NCI-H1694 treated with DMSO at 0.1 percent for 48 hours (cell line): Measurements from ENCODE around the gene CACNA1A.
"Not testable (repeated sequence)": the region's sequence is repeated elsewhere in the genome, so short reads cannot be mapped to it uniquely, and the experiment has no call there.

Experiments
- DNase-seq: peaks from one replicate; lab custom pipeline; 2025; lab: John Stamatoyannopoulos, UW

The CACNA1A gene

DNA sequence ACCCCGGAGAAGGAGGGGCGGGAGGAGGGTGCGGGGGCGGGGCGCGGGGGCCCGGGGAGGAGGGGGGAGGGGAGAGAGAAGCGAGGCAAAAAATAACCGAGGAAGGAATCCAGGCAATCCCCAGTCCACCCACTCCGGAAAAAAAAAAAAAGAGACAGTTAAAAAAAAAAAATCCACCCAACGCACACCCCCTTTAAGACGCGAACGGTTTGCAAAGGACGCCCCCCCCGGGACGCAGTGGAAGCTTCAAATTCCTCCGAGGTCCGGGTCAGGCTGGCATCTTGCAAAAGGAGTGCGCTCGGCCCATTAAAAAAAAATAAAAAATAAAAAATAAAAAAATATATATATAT lies at the start of gene CACNA1A:
TSS of gene CACNA1A (minus strand) at position 9 of the 350 bp plus-strand sequence. CDS start 255 bp downstream, outside the sequence.
- DNase-seq, result no peak

DNA sequence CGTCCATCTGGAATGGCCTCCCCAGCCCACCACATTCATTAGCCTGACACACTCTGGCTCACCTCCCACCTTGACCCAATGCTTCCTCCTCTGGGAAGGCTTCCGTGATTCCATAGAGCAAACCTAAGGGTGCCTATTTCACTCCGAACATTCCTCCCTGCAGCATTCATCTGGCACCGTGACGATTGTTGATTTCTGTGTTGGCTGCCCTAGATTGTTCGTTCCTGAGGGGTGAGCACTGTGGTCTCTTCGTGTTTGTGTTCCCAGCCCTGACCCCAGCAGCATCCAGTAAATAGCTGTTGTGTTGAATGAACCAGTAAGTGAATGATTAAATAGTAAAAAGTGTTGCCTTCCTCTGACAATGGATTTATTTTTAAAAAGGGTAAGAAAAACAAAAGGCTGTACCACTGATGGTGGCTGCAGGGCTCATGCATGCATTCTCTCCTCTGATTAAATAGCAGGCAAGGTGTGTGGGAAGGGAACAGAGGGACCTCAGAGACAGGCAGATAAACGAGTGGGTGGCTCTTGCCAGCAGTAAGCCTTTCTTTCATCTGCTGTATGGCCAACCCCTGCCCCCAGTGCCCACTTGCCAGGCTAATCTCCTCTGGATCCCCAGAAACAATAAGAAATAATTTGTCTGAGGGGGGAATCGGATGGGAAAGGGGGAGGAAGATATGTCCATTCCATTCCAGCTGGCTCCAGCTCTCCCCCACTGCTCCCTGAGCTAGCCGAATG lies 48.4 kb upstream of the CACNA1A start:
- no peak for DNase-seq

DNA sequence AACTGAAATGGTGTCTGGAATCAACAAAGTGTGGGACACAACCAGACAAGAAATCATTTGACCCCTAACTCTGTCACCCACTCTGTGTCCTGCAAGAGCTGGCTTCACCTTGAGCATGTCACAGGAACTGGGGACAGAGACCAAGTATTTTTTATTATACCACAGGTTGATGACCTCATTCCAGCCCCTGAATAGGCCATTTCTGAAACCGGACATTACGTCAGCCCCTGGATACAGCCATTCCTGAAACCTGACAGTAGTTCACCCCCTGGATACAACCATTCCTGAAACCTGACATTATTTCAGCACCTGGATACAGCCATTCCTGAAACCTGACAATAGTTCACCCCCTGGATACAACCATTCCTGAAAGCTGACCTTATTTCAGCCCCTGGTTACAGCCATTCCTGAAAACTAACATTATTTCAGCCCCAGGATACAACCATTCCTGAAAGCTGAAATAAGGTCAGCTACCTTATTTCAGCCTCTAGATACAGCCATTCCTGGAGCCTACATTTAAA lies 47.7 kb upstream of the CACNA1A start:
- no peak for DNase-seq

DNA sequence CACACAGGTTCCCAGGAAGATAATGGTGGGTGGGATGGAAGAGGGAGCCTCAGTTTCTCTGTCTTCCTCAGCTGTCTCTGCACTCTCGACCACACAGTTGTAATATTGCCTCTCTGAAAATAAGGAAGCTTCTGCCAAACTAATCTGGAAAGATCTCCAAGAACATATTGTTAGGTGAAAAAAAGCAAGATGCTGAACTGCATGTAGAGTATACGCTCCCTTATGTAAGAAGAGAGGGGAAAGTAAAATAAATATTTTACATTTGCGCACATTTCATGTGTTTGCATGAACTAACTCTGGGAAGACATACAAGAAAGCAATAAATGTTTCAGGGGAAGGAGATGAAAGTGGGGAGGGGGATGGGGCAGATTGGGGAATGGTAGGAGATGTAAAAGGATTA lies 41.9 kb upstream of the CACNA1A start:
- DNase-seq, result no peak

DNA sequence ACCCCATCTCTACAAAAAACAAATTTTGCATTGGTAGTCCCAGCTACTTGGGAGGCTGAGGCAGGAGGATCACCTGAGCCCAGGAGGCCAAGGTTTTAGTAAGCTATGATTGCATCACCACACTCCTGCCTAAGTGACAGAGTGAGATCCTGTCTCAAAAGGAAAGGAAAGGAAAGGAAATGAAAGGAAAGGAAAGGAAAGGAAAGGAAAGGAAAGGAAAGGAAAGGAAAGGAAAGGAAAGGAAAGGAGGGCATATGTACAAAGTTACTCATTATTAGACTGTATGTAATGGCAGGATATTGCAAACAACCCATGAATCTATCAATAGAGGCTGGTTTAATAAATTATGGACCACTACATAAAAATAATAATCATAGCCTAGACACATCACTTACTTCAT lies 40.8 kb upstream of the CACNA1A start:
- DNase-seq, result no peak

DNA sequence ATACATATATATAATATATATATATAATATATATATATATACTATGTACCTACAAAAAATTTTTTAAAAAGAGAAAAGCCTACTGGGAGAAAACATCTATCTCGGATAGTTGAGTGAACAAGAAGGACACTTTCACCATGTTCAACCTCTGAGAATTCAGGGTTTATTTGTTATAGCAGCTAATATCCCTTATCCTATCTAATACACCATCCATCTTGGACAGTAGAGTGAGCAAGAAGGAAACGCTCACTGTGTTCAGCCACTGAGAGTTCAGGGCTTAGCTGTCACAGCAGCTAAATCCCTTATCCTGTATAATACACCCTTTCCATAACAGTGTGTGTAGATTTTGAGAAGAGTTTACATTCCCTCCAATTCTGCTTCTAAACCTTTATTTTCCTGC lies 38.1 kb upstream of the CACNA1A start:
- no peak for DNase-seq

DNA sequence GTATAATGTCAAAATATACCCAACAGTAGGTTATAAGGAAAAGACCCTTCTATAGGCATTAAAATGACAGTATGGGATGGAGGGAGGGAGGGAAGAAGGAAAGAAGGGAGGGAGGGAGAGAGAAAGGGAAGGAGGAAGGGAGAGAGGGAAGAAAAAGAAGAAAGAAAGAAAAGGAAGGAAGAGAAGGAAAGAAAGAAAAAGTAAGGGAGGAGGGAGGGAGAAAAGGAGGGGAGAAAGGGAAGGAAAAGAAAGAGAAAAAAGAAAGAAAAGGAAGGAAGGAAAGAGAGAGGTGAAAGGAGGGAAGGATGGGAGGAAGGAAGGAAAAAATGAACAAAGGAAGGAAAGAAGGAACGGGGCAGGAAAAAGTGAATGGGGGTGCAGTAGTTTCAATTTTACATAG lies 35.3 kb upstream of the CACNA1A start:
- no peak for DNase-seq

DNA sequence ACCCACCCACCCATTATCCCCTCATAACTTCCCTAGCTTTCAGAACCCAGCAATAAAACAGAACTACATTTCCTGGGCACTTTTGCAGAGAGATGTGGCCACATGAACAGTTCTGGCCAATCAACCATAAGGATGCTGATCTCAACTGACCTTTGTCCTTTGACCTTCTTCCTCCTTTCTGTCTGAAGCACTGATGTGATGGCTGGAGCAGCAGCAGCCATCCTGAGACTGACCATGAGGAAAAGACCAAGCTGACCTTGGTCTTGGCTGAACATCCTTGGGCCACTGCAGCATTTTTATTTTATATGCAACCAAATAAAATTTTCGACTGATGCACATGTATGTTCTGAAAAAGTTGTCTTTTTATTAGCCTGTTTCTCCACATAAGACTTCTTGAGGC lies 33.1 kb upstream of the CACNA1A start:
- DNase-seq, result no peak

DNA sequence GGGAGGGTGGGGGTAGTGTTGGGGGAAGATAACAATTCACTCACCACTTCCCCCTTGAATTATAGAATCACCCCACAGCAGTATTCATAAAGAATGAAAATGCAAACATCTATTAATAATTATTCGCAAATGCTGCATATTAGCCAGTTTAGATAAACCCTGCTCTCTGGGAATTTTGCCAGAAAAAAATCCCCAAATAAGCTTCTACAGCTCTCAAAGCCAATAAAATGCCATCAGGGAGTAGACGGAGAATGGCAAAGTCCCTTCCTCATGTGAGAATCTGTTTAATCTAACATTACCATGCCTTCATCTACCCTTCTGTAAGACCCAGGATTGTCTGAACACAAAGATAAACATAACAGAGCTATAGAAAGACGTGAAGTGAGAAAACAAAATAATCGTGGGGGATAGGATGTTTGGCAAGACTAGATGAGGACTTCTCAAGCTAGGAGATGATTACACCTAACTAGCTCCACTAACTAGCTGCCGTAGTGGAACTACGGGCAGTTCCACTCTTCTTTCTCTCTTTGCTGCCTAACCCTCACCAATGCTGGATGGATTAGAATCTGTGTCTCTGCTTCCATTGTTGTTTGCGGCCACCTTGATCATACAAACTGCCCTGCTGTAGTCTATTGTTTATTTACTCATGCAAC lies 32.4 kb upstream of the CACNA1A start:
- DNase-seq, result no peak

DNA sequence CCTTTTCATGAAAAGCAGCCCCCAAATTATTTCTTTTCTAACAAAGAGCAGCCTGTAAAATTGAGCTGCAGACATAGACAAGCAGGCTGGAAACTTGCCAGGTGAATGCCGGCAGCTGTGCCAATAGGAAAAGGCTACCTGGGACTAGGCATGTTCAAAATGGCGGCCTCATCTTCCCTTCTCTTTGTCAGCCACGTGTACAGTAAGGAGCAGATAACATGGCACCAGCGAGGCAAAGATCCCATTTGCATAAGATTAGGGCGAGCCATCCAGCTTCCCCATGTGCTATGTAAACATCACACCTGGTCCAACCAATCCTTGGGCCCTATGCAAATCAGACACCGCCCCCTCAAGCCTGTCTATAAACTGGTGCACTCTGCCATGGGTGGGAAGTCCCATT lies 31.2 kb upstream of the CACNA1A start:
- DNase-seq, result no peak

DNA sequence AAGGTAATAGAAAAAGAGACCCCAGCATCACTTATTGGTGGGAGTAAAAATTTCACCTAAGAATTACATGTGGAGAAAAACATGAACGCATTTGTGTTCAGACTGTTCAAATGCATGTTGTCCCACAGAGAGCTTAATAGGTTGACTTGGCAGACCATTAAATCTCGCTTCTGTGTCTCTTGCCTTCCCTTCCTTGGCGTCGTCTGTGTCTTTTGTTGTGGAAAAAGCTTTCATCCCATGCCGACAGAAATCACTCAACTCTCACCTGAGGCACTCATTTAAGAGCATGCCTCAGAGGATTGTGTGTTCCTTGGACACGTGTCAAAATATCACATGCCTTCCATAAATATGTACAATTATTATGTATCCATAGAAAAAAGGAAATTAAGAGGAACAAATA lies 24.4 kb upstream of the CACNA1A start:
- DNase-seq, result no peak

DNA sequence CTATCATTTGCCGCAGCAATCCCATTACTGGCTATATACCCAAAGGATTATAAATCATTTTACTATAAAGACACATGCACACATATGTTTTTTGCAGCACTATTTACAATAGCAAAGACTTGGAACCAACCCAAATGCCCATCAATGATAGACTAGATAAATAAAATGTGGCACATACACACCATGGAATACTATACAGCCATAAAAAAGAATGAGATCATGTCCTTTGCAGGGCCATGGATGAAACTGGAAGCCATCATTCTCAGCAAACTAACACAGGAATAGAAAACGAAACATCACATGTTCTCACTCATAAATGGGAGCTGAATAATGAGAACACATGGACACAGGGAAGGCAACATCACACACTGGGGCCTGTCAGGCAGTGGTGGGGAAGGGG lies 23.4 kb upstream of the CACNA1A start:
- DNase-seq, result not testable (repeated sequence)

DNA sequence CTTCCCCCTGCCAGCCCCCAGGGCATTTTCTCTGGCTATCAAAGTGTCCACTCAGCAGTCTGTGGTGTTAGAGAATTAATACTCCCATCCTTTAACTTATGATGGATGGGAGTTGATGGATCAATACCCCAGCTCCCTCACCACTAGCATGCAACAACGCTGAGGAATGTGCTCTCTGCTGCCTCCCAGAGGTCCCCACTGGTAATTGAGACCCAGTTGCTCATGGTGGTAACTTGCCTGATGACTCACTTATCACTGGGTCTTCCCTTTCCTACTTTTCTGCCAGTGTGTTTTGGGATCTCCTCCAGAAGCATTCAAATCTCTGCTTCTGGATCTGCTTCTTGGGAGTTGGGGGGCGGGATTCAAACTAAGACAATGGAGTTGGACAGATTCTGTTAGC lies 20.3 kb upstream of the CACNA1A start:
- DNase-seq, result no peak

DNA sequence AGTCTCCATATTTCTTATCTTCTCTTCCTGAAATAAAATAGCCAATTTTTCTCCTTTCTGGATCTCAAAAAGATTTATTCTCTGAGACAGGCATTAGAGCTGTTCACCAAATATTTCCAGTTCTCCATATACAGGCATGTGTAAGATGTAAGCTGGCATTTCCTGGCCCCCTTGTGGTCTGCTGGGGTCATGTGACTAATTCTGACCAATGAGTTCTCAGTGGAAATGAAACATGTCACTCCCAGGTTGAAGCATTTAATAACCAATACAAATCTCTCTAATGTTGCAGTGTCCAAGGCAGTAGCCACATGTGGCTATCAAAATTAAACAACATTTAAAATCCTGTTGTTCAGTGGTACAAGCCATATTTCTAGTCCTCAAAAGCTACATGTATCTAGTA lies 14.8 kb upstream of the CACNA1A start:
- no peak for DNase-seq

DNA sequence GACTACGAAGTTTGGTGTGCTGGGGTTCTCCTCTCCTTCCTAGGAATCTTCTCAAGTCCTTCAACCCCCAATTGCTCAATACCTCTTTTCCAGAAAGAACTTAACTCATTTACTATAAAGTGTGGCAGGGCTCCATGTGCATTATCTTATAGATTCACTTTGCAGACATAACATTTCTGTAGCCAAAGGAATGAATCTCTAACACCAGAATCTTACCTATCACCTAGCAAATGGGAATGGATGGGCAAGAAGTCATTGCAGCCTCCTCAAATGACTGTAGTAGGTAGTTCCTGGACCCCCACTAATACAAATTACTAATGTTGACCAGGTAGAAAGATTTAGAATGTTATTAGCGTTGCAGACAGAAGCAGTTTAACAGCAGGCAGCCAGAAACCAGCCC lies 5.7 kb upstream of the CACNA1A start:
- no peak for DNase-seq

DNA sequence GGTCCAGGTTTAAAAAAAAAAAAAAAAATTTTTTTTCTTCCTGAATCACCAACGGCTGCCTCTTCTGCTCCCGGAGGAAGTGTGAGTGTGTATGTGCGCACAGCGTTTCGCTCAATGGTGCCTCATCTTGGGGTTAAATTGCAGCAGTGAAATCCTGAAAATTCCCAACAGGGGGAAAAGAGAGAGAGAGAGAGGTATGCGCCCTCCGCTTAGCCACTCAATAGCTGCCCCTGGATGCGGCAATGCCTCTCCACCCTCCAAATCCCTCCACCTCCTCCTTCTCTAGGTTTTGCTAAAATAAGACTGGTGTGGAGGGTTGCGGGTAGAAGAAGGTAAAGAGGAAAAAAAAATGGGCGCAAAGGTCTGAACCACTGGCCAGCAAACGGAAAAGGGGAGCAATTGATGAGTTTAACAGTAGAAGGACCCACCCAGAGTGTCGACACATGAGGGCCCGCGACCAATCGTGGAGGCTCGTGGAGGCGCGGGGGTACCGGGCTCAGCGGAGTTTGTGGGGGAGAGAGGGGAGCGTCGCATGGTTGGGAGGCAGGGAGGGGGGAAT lies 853 bp upstream of the CACNA1A start:
- no peak for DNase-seq

DNA sequence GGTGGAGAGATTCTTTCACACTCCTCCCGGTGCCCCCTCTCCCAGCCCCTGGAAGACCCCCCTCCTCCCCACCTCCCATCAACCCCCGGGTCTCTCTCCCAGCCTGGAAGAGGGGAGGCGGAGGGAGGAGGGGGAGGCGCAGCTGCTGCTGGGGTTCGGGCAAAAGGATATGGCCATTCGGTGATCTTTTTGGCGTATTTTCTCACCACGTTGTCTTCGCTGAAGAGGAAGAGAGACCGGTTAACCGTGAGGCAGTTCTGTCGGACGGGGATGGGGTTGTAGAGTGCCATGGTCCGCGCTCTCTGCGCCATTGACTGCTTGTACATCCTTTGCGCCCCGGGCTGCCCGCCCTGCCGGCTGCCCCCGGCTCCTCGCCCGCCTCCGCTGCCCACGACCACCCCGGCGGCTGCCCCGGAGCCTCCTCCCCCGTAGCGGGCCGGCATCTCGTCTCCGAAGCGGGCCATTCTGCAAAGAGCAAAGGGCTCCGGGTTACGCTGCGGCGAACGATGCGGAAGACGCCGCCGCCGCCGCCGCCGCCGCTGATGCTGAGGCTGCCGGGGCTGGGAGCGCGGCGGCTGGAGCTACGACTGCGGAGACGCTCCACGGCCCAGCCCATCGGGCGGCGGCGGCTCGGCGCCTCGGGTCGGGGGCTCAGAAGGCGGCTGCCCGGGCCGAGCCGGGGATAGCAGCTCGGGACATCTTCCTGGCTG lies 363 bp downstream of the CACNA1A start:
- no peak for DNase-seq

DNA sequence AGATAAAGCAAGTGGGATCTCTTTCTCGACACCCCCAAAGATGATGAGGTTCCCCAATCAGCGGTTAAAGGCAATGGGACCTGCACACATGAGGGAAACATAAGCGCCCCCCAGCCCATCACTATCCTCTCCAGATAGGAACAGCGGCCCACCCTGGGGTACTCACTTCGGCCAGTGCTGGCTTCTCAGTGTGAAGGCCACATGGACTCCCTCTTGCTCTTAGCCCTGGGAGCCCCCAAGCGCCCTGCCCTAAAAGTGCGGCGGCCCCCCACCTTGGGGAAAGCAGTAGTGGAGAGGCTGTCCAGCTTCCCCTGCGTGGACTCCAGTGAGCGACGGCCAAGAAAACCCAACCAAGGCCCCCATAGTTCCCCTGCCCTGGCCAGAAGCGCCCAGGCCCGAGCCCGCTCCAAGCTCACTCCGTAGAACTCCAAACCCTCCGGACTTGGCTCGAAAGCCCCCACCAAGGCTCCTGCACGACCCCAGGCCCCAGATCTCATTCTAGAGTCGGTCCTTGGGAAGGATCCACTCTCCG lies 1.0 kb downstream of the CACNA1A start:
- no peak for DNase-seq

DNA sequence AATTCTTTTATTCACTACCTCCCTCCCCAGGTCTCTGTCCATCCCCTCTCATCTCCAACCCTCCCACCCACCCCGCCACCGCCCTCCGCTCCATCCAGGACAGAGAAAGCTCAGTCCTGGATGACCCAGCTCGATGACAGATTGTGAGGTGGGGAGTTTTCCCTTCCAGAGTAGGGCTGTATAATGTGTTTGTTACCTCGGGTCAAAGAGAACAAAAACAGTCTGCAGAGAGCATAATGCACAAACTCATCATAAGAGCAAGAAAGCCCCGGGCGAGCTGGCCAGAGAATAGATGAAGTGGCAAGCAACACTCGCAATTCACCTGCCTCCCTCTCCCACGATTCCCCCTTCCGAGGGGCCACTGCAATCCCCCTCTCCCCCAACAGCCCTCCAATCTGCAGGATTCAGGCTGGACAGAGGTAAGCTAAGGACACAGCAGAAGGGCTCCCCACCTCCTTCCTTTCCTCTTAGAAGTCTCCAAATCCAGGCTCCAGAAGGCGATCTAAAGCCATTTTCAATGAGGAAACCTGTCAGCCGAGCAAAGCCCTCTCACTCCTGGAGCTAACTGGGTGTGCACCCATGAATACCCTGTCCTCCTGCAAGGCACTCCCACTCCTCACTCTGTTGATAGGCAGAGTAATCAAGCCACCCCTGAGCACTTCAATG lies 2.6 kb downstream of the CACNA1A start:
- DNase-seq, result no peak

DNA sequence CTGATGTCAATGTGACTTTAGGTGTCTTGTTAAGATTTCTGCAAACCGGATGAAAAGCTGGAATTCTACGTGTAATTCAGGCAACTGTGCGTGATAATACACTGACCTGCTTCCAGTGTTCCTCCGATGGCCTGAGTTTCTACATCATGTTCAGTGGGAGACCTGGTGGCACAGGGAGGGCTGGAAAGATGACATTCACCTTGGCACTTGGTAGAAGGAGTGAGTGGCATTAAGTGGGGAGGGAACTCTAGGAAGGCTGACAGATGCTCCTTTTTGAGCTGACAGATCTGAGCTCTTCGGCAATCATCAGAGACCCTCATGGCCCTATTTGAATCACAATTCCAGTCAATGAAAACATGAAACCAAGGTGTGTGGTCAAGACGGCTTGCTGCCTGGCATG lies 4.0 kb downstream of the CACNA1A start:
- DNase-seq, result no peak

DNA sequence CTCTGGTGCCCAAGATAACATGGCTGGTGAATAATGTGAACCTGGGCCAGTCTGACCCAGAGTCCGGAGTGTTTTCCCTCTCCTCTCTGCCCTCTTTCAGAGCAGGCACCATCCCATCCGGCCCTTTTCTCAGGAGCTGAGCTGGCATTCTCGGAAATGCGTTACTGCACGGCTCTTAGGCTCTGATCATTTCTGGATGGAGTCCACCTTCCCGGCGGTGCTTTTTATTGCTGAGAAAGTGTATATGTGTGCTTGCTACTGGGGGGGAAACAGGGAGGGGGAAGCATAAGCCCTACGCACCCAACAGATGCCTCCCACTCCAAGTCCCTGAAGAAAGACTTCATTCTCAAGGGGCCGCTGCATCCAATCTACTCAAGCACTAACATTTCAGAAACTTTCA lies 6.6 kb downstream of the CACNA1A start:
- DNase-seq, result no peak
